ENCODE results near the gene RFX4.

DNA sequence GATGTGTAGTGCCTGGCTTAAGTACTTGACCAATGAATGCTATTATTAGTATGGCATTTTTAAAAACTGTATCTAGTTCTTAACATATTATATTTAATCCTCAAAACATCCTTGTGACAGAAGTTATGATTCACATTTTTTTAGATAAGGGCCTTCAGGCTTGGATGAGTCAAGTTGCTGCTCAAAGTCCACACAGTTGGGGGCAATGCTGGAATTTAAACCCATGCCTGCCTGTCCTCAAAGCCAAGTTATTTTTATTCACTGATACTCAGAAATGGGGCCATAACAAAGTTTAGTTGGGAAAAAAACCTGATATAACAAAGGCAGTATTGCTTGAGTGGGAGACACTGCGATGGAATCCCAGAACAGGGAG lies 50.6 kb downstream of the RFX4 start:
- TF ChIP-seq POLR2AphosphoS5 (IDR thresholded peaks at IDR 0.05; ENCODE audit: borderline replicate concordance, low read depth, low read length) (no peak), EZH2 (IDR thresholded peaks at IDR 0.05) (no peak), FOXP2 (optimal IDR thresholded peaks at IDR 0.05; ENCODE audit: control extremely low read depth, extremely low read length, insufficient read depth) (no peak)

All from SK-N-MC (cell line).